22Rv1 (cell line): ENCODE measurements around the gene DAB2.

Experiments used
- ZFX ChIP-seq: fragments of 450-650 bp; IDR thresholded peaks from 2 replicates; pipeline ENCODE4 v1.6.1; 2017; ENCODE audit warnings: antibody characterized with exemption, borderline replicate concordance
- TF ChIP-seq, protein P1 (sequence below): fragments of 450-650 bp; IDR thresholded peaks from 2 replicates; pipeline ENCODE4 v1.5.1; 2017; ENCODE audit warnings: mild to moderate bottlenecking

DNA sequence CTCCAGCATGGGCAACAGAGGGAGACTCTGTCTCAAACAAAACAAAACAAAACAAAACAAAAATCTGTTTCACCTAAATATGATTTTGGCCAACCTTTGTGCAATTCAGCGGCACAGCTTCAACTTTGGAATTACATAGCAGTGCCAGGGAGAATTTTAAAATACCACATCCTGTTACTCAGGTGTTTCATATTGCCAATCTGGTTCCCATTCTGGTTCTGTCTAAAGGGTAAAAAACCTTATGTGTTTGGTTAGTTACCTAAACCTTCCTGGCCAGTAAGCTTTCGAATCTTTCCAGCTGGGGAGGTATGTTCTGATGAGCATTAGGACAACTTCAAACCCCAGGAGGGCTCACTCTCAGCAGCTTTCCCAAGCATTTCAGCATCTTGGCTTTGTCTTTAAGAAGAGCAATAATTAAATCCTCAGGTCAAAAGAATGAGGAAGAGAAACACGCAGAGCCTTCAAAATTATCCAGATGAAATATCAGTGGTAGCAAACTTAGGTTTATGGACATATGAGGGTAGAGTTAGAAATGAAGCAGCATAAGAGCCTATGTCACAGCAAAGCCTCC lies 2.7 kb downstream of the DAB2 start:
- TF ChIP-seq, protein P1, sequence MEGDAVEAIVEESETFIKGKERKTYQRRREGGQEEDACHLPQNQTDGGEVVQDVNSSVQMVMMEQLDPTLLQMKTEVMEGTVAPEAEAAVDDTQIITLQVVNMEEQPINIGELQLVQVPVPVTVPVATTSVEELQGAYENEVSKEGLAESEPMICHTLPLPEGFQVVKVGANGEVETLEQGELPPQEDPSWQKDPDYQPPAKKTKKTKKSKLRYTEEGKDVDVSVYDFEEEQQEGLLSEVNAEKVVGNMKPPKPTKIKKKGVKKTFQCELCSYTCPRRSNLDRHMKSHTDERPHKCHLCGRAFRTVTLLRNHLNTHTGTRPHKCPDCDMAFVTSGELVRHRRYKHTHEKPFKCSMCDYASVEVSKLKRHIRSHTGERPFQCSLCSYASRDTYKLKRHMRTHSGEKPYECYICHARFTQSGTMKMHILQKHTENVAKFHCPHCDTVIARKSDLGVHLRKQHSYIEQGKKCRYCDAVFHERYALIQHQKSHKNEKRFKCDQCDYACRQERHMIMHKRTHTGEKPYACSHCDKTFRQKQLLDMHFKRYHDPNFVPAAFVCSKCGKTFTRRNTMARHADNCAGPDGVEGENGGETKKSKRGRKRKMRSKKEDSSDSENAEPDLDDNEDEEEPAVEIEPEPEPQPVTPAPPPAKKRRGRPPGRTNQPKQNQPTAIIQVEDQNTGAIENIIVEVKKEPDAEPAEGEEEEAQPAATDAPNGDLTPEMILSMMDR, result no peak
- TF ChIP-seq ZFX, result no peak
